ENCODE results near the gene TMEM88.

The TMEM88 gene

GRCh38 chr17:7887482-7888183, 32.8 kb downstream of the TMEM88 start:
- H3K4me3 ChIP-seq (replicated peaks; ENCODE audit: low read depth, low read length) = peak overlapping the region; percentile 78
- peak; percentile 95 for DNase-seq (ENCODE audit: extremely low read depth, low read depth)
- TF ChIP-seq, protein P1, sequence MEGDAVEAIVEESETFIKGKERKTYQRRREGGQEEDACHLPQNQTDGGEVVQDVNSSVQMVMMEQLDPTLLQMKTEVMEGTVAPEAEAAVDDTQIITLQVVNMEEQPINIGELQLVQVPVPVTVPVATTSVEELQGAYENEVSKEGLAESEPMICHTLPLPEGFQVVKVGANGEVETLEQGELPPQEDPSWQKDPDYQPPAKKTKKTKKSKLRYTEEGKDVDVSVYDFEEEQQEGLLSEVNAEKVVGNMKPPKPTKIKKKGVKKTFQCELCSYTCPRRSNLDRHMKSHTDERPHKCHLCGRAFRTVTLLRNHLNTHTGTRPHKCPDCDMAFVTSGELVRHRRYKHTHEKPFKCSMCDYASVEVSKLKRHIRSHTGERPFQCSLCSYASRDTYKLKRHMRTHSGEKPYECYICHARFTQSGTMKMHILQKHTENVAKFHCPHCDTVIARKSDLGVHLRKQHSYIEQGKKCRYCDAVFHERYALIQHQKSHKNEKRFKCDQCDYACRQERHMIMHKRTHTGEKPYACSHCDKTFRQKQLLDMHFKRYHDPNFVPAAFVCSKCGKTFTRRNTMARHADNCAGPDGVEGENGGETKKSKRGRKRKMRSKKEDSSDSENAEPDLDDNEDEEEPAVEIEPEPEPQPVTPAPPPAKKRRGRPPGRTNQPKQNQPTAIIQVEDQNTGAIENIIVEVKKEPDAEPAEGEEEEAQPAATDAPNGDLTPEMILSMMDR (IDR thresholded peaks at IDR 0.05; ENCODE audit: low read depth, low read length, missing control alignments) = no peak

- DNase-seq (ENCODE audit: extremely low read depth, low read depth) = no peak
- TF ChIP-seq, protein P1 (IDR thresholded peaks at IDR 0.05; ENCODE audit: low read depth, low read length, missing control alignments) = no peak
- H3K4me3 ChIP-seq (replicated peaks; ENCODE audit: low read depth, low read length) = peak within 1 kb of the TSS; percentile 78
Measured at GRCh38 chr17:7888184-7888920, 33.5 kb downstream of the TMEM88 start, which contains the start of gene CHD3. Gene CHD3 (plus strand): TSS chr17:7888789. CDS start chr17:7889001, 212 bp downstream.

DNA sequence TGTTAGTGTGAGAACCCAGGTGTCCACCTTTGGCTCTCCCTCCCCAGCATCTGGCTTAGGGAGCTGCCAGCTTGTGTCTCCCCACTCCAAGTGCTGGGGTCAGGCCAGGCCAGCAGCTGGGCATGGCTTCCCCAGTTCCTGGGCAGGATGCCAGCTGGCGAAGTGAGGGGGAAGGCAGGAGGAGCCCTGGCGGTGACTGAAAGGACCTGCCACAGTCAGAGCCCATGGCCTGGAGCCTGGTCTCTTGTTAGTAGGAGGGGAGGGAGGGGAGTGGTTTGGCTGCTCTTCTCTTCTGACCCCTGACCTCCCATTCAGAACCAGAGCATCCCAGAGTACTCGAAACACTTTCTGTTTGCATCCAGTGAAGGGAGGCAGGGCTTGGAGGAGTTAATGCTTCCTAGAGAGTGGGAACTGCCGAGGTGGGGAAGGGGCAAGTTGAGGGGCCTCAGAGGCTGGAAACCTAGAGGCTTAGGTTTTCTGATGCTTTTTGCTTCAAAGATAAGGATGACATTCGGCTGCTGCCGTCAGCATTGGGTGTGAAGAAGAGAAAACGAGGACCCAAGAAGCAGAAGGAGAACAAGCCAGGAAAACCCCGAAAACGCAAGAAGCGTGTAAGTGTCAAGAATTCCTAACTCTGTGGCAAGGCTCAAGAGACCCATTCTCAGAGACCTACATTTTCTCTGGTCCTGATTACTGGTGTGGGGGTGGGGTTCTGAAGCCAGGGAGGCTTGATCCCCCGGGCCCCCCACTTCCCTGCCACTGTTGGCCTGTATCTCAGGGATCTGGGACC, 34.5 kb downstream of the TMEM88 start:
- TF ChIP-seq, protein P1 (IDR thresholded peaks at IDR 0.05; ENCODE audit: low read depth, low read length, missing control alignments) = peak; percentile 43
- peak overlapping the region; percentile 78; the same call in 1 of the 2 replicates for H3K4me3 ChIP-seq (replicated peaks; ENCODE audit: low read depth, low read length)
- peak; percentile 72 for DNase-seq (ENCODE audit: extremely low read depth, low read depth)

DNA sequence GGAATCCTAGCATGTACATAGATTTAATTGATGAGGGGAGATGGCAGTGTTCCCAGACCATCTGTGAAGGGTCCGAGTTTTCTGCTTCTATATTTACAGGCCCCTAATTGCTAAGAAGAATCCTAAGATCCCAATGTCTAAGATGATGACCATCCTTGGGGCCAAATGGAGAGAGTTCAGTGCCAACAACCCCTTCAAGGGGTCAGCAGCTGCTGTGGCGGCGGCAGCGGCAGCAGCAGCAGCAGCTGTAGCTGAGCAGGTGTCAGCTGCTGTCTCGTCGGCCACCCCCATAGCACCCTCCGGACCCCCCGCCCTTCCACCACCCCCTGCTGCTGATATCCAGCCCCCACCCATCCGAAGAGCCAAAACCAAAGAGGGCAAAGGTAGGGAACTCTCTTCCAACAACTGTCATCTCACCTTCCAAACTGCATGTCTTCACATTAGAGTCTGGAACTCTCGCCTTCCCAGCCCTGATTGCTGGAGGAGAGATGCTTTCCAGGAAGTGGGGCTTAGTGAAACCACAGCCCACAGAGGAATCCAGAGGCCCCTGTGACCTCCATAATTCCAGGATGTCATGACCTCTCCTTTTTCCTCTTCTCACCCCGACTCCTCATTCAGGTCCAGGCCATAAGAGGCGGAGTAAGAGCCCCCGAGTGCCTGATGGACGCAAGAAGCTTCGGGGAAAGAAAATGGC, 38.5 kb downstream of the TMEM88 start:
- H3K4me3 ChIP-seq (replicated peaks; ENCODE audit: low read depth, low read length) = no peak overlapping the region
- TF ChIP-seq, protein P1 (IDR thresholded peaks at IDR 0.05; ENCODE audit: low read depth, low read length, missing control alignments) = no peak
- DNase-seq (ENCODE audit: extremely low read depth, low read depth) = no peak

GRCh38 chr17:7894226-7894625, 39.4 kb downstream of the TMEM88 start:
- TF ChIP-seq, protein P1 (IDR thresholded peaks at IDR 0.05; ENCODE audit: low read depth, low read length, missing control alignments) = no peak
- DNase-seq (ENCODE audit: extremely low read depth, low read depth) = no peak
- no peak overlapping the region for H3K4me3 ChIP-seq (replicated peaks; ENCODE audit: low read depth, low read length)

DNA sequence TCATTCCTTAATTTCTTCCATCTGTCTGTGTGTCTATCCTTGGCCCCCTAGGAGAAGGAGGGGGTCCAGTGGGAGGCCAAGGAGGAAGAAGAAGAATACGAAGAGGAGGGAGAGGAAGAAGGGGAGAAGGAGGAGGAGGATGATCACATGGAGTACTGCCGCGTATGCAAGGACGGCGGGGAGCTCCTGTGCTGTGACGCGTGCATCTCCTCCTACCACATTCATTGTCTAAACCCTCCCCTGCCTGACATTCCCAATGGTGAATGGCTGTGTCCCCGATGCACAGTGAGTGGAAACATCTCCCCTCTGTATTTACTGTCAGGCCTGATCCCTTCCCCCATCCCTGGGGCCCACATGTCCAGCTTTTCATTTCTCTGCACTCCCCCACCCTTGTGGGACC, 40.0 kb downstream of the TMEM88 start:
- no peak overlapping the region for H3K4me3 ChIP-seq (replicated peaks; ENCODE audit: low read depth, low read length)
- TF ChIP-seq, protein P1 (IDR thresholded peaks at IDR 0.05; ENCODE audit: low read depth, low read length, missing control alignments) = no peak
- no peak for DNase-seq (ENCODE audit: extremely low read depth, low read depth)
